Aorta (tissue), 5 donors: ENCODE results near the gene EMC10. TPM values are rescaled to one million over a fixed set of nuclear protein-coding genes. Genes with fewer than 3 reads are reported as not detected.

Experiments used
- ATAC-seq: fragments of 200-7000 bp; cut with Tn5 transposase; one replicate; pipeline ENCODE4 v1.9.1; 2022; ENCODE audit warnings: moderate library complexity; ENCODE audit not compliant: low FRiP score
- DNase-seq, 2 donors: peaks; one replicate each; pipeline ENCODE4 v3.0.0-alpha.2; 2020
- H3K27ac ChIP-seq, 2 donors: one replicate each; pipeline ENCODE4 v1.5.1; 2013; ENCODE audit warnings: low read length in 2 of 2, mild to moderate bottlenecking in 2 of 2, moderate library complexity in 2 of 2, control low read depth in 1 of 2, inconsistent platforms in 1 of 2, low read depth in 1 of 2
- H3K27me3 ChIP-seq, 2 donors: one replicate each; pipeline ENCODE4 v1.6.1; 2013; ENCODE audit warnings: control low read depth in 1 of 2, low read length in 1 of 2, mild to moderate bottlenecking in 1 of 2, moderate library complexity in 1 of 2; ENCODE audit not compliant: insufficient read depth in 2 of 2, control insufficient read depth in 1 of 2
- H3K36me3 ChIP-seq, 2 donors: one replicate each; pipeline ENCODE4 v1.6.1; 2013; ENCODE audit warnings: control low read depth in 1 of 2, low read length in 1 of 2, mild to moderate bottlenecking in 1 of 2; ENCODE audit not compliant: insufficient read depth in 2 of 2, control insufficient read depth in 1 of 2
- H3K4me1 ChIP-seq, 2 donors: one replicate each; pipeline ENCODE4 v1.6.1; 2013; ENCODE audit warnings: low read length in 2 of 2, control low read depth in 1 of 2, mild to moderate bottlenecking in 1 of 2, moderate library complexity in 1 of 2; ENCODE audit not compliant: insufficient read depth in 2 of 2, control insufficient read depth in 1 of 2
- H3K4me3 ChIP-seq, 2 donors: one replicate each; pipeline ENCODE4 v1.5.1; 2013; ENCODE audit warnings: low read length in 2 of 2, control low read depth in 1 of 2, mild to moderate bottlenecking in 1 of 2
- H3K9me3 ChIP-seq: one replicate; pipeline ENCODE4 v1.6.1; 2013; ENCODE audit warnings: mild to moderate bottlenecking, low read length; ENCODE audit not compliant: control insufficient read depth
- WGBS, 2 donors: extraction: QIAGEN DNeasy Blood & Tissue Kit; methylation state at CpG; one replicate each; pipeline ENCODE4 v1.1.7; 2013; 5-methylcytosine and 5-hydroxymethylcytosine counted together
- intact Hi-C, 2 donors: fragments of 100-400 bp; cut with DNase I; formaldehyde crosslinking; loops; one replicate each; pipeline versions ENCODE4 v1.14.2 to v1.15.0; 2022
- polyA plus RNA-seq, 2 donors: library from polyadenylated mRNA; stranded (reverse); fragments of 200-250 nt; gene quantifications; one replicate each; pipeline ENCODE4 v1.2.3, GENCODE V29; 2013
- total RNA-seq, 2 donors: library from RNA; stranded (reverse); fragmentation: NEBNext Ultra II Directional; extraction: Animal tissue kit (Norgen Biotek cat#: 25700); gene quantifications; one replicate each; pipeline ENCODE4 v1.2.1, GENCODE V29; 2021
- donor health status: healthy with polysubstance abuse.
- donor health status: Bipolar disorder and iron deficiency.
- donor health status: DM: no; HTN: no; CAD: no.
- donor health status: DM: no; HTN: no; CAD: no.
- donor health status: DM: yes; HTN: yes; CAD: no.

The EMC10 gene
- total and polyA plus RNA-seq, 4 donors = 65.2 to 111 (median 83.1) TPM

- Histone ChIP-seq H3K36me3 (no peaks in the 10 kb centered on the region), H3K4me3 (no peak overlapping the region), H3K27ac (no peak overlapping the region), H3K27me3 (no peaks in the 10 kb centered on the region), H3K9me3 (no peaks in the 10 kb centered on the region), H3K4me1 (no peaks in the 10 kb centered on the region)
- WGBS, 2 donors = 91 to 92% methylated on average over 30 of the region's 30 CpGs
- no peak for ATAC-seq
- DNase-seq = peak in 1 of 2 donors; percentile 78
- intact Hi-C loops = no loop called here
Observed at GRCh38 chr19:50505856-50506611, 29.7 kb downstream of the EMC10 start.

GRCh38 chr19:50506700-50507099 lies 30.4 kb downstream of the EMC10 start:
- Histone ChIP-seq H3K27me3 (no peaks in the 10 kb centered on the region), H3K4me1 (no peaks in the 10 kb centered on the region), H3K4me3 (no peak overlapping the region), H3K9me3 (no peaks in the 10 kb centered on the region), H3K36me3 (no peaks in the 10 kb centered on the region), H3K27ac (no peak overlapping the region)
- intact Hi-C loops = no loop called here
- DNase-seq = peak in 1 of 2 donors; percentile 50
- WGBS, 2 donors = 91 to 94% methylated on average over 10 of the region's 10 CpGs
- no peak for ATAC-seq

GRCh38 chr19:50507376-50507775 lies 31.1 kb downstream of the EMC10 start:
- Histone ChIP-seq H3K27ac (no peak overlapping the region), H3K36me3 (no peaks in the 10 kb centered on the region), H3K4me1 (no peaks in the 10 kb centered on the region), H3K27me3 (no peaks in the 10 kb centered on the region), H3K9me3 (no peaks in the 10 kb centered on the region), H3K4me3 (no peak overlapping the region)
- DNase-seq (peak in 1 of 2 donors; percentile 59), ATAC-seq (no peak)
- 90 to 91% methylated on average over 8 of the region's 8 CpGs for WGBS, 2 donors
- intact Hi-C loops = no loop called here

GRCh38 chr19:50508843-50509190 lies 32.5 kb downstream of the EMC10 start:
- H3K9me3 ChIP-seq = no peaks in the 10 kb centered on the region
- DNase-seq (peak in 1 of 2 donors; percentile 49), ATAC-seq (no peak)
- no peaks in the 10 kb centered on the region for H3K36me3 ChIP-seq
- no peaks in the 10 kb centered on the region for H3K27me3 ChIP-seq
- intact Hi-C loops = no loop called here
- H3K4me1 ChIP-seq = no peaks in the 10 kb centered on the region
- 85 to 90% methylated on average over 3 of the region's 3 CpGs for WGBS, 2 donors
- H3K27ac ChIP-seq = no peak overlapping the region
- no peak overlapping the region for H3K4me3 ChIP-seq

GRCh38 chr19:50509366-50509765 lies 33.1 kb downstream of the EMC10 start:
- 86% methylated on average over 11 of the region's 11 CpGs for WGBS, 2 donors
- H3K4me3 ChIP-seq = no peak overlapping the region
- ATAC-seq = no peak
- intact Hi-C loops = no loop called here
- H3K27me3 ChIP-seq = no peaks in the 10 kb centered on the region
- no peaks in the 10 kb centered on the region for H3K9me3 ChIP-seq
- H3K27ac ChIP-seq = no peak overlapping the region
- no peaks in the 10 kb centered on the region for H3K4me1 ChIP-seq
- H3K36me3 ChIP-seq = no peaks in the 10 kb centered on the region
- DNase-seq = peak in 1 of 2 donors; percentile 63

DNA sequence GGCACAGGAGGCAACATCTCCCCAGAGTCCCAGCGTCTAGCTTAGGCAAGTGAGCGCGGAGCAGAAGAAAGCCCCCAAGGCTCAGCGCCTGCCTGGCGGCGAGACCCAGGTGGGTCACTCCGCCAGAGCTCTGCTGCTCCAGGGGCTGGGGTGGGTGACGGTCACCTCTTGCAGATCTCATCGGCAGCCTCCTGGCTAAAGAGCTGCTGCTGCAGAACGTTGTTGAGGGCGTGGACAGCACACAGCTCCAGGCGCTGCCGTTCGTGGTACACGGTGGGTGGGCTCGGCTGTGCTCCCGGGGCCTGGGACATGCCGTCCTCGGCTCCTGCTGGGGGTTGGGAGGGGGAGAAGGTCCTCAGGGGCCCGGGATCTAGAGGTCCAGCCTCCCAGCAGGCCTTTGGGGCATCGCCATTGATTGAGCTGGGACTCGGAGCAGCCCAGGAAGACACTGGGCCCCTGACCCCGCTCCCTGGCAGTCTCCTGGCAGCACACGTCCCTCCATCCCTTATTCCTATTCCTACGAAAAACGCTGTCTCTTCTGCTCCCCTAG lies 33.9 kb downstream of the EMC10 start:
- Histone ChIP-seq H3K36me3 (no peaks in the 10 kb centered on the region), H3K27ac (no peak overlapping the region), H3K27me3 (no peaks in the 10 kb centered on the region), H3K4me3 (peak overlapping the region; percentile 51 to 63), H3K4me1 (no peaks in the 10 kb centered on the region), H3K9me3 (no peaks in the 10 kb centered on the region)
- 31 to 33% methylated on average over 26 of the region's 26 CpGs for WGBS, 2 donors
- ATAC-seq = no peak
- intact Hi-C loops = no loop called here
- DNase-seq = peak in 1 of 2 donors; percentile 76

DNA sequence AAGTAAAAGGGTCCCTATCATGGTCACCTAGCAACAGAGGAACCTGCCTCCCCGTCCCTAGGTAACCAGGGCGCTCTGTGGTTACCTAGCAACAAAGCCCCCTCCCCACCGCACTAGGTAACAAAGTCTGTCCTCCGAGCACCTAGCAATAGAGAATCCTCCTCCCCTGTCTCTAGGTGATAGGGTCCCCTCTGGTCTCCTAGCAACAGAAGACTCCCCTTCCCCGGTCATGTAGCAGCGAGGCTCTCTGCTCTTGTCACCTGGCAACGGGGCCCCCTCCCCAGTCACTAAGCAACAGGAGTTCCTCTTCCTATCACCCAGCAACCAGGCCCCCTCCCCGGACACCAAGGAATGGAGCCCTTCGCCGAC lies 34.4 kb downstream of the EMC10 start:
- Histone ChIP-seq H3K27me3 (no peaks in the 10 kb centered on the region), H3K4me3 (peak overlapping the region; percentile 51 to 63), H3K9me3 (no peaks in the 10 kb centered on the region), H3K36me3 (no peaks in the 10 kb centered on the region), H3K27ac (no peak overlapping the region), H3K4me1 (no peaks in the 10 kb centered on the region)
- 1 to 2% methylated on average over 10 of the region's 10 CpGs for WGBS, 2 donors
- ATAC-seq (no peak), DNase-seq (no peak)
- intact Hi-C loops = no loop called here

- H3K27ac ChIP-seq = peak within 1 kb of the TSS in 1 of 2 donors; percentile 2
- H3K9me3 ChIP-seq = no peaks in the 10 kb centered on the region
- intact Hi-C loops = no loop called here
- H3K36me3 ChIP-seq = no peaks in the 10 kb centered on the region
- peak; percentile 99 for DNase-seq
- H3K4me1 ChIP-seq = no peaks in the 10 kb centered on the region
- peak within 1 kb of the TSS; percentile 51 to 63 for H3K4me3 ChIP-seq
- no peaks in the 10 kb centered on the region for H3K27me3 ChIP-seq
- peak; percentile 96 for ATAC-seq
- WGBS, 2 donors = 1 to 2% methylated on average over 69 of the region's 69 CpGs
Observed at GRCh38 chr19:50511069-50511822, 34.9 kb downstream of the EMC10 start, which contains the start of gene JOSD2. Gene JOSD2, minus strand, starts transcription at chr19:50511191. Its CDS starts 760 bp downstream, at chr19:50510431.
